ENCODE results near the gene PDYN.
"Not testable (repeated sequence)": the region's sequence is repeated elsewhere in the genome, so short reads cannot be mapped to it uniquely, and the experiment has no call there.

PDYN gene

DNA sequence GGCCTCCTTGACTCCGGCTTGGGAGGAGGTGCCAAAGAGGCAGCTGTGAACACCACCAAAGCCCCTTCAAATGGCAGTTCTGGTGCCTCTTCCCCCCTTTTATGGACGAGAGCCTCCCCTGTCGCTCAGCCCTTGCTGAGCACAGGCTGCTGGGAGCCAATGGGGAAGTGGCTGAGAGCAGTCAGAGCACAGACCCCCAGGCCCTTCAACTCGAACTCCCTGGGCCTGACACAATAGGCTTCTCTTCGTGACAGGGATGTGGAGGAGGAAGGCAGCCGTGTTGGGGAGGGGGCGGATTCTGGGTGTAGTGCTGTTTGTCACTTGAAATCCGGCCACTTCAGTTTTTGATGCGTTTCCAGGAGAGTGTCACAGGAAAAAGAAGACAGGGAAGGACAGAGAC, at the start of gene PDYN:
Gene PDYN, minus strand, starts transcription at position 73 of the 400 bp plus-strand sequence. CDS start 10,974 bp downstream, outside the sequence.
- DNase-seq: no peak

DNA sequence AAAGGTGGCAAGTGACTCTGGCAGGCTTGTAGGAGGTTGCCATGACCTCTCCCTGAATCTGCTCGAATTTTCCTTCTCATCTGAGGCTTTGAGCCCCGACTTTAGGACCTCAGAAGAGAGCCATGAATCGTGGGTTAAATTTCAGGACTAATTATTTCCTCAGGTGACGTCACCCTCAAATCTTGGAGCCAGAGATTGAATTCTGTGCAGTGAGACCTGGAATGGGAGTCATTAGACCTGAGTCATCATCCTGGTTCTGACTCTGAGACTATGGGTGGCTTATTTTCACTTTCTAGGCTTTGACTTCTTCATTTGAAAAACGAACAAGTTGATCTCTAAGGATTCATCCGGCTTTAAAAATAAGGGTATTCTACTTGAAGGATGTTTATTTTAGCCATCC, 48.5 kb upstream of the PDYN start:
- no peak for DNase-seq

- no peak for DNase-seq
Measured at GRCh38 chr20:2038161-2038560, 44.3 kb upstream of the PDYN start.

GRCh38 chr20:2037296-2037914, 43.5 kb upstream of the PDYN start:
- DNase-seq: no peak

DNA sequence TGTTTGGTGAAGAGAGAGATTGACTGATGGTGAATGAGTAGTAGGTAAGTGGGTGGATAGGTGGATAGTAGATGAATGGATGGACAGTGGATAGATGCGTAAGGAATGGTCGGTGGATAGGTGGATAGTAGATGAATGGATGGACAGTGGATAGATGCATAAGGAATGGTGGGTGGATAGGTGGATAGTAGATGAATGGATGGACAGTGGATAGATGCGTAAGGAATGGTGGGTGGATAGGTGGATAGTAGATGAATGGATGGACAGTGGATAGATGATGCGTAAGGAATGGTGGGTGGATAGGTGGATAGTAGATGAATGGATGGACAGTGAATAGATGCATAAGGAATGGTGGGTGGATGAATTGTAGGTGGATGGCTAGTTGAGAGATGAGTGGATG, 42.5 kb upstream of the PDYN start:
- DNase-seq: not testable (repeated sequence)

GRCh38 chr20:2032168-2032567, 38.3 kb upstream of the PDYN start:
- DNase-seq: no peak

- no peak for DNase-seq
Measured at GRCh38 chr20:2026514-2026913, 32.7 kb upstream of the PDYN start.

- DNase-seq: no peak
Measured at GRCh38 chr20:2026004-2026403, 32.1 kb upstream of the PDYN start.

GRCh38 chr20:2023151-2023550, 29.3 kb upstream of the PDYN start:
- no peak for DNase-seq

- no peak for DNase-seq
Measured at GRCh38 chr20:2022163-2022562, 28.3 kb upstream of the PDYN start.

DNA sequence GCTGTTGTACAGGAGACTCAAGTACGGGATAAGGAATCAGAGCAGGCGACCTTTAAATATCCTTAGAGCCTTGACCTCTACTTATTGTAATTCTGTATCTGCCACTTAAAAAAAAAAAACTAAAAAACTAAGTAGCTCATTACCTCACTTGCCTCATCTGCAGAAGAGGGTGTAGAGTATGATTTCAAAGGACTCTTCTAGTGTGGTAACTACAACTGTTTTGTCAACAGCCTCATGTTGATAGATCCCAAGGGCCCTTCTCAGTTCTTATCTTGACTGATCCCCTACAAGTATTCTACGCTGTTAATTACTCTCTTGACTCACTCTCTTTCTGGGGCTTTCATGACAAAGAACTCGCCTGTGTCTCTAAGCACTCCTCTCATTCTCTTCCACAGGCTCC, 16.7 kb upstream of the PDYN start:
- no peak for DNase-seq

DNA sequence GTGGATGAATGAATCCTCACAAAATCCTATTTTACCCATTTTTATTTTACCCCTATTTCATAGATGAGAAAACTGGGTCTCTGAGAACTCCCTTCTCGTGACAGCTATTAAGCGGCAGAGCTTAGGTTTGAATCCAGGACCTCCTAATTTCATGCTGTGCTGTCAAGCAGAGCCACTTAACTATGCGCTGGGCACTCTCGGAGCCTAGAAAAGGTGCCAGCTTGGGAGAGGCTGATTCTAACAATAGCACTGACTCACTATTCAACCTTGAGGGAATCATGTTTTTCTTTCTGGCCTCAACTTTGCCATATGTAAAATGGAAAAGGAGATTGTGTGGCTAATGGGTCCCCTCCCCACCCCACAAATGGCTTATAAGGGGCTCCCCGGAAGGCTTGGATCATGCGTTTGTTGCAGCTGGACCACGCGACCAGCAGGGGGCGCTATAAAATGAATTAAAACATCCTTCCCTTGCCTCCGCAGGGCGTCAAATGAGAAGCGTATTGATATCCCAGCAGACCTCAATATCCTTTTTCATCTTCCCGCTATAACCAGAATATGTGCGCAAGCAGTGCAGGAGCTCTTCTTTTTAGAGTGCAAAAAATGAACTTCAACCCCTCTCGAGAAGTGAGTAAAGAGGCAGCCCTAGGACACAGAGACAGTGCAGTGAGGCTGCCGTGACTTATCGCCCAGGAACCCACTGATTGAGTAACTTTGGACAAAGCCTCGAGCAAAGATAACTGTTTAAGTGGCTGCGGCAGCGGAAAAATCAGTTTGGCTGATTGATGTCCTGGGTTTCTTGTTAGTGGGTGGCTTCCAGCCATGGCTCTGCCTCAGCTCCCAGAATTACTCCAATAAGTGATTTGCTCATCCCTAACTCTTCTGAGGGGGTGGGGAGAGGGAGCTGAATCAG, 12.8 kb upstream of the PDYN start:
- peak; percentile 27 for DNase-seq

DNA sequence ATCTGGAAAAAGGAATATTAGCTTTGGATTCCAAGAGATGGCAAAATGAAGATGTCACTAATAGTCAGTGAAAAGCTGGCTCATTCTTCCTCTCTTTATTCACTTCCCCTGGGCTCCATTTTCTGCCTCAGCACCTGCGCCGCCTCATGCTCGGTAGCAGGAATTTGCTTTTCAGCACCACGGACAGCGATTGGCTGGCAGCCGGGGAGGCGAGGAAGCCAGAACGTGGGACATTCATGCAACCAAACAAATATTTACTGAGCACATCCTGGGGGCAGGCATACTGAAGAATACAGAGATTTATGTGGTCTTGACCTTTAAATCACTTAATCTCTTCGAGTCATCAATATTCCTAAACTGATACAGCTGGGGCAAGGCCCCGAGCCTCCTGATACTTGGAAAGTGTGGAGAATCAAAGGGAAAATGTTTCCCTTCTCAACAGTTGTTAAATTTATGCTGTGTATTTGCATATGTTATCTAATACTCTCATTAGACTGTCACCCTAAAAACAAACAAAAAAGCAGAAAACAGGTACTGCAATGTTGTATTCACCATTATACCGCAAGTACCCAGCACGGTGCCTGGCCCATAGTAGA, 12.1 kb upstream of the PDYN start:
- peak; percentile 60 for DNase-seq

DNA sequence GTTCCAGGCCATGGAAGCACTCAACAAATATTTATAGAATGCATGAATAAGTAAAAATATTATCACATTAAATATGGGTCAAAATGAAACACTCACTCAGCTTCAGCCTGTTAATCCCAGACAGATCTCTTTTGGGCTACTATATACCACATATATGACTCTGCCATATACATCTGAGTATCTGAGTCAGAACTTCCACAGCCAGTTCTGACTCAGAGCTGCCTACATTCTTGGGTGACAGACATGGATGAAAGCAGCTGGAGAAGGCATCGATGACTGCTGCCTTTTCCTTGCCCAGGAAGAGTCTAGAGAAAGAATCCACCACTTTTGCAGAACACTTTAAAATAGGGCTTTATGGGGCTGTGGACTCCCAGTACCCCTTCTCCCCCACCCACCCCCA, 11.5 kb upstream of the PDYN start:
- peak; percentile 18 for DNase-seq

DNA sequence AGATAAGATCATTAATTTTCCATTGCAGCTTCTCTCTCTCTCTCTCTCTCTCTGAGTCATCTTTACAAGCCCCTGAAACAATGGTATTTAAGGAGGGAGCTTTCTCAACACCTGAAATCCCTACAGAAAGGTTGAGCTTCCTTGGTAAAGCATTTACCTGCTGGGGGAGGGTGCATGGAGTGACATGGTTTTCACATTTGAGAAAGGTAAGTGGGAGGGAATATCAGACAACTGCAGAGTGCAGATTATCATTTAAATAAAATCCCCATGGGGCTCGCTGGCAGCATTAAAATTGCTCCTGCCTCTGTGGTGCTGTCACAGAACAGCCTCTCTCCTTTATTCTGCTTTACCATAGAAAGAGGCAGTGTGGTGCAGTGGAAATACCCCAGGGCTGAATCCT, 10.3 kb upstream of the PDYN start:
- DNase-seq: no peak

DNA sequence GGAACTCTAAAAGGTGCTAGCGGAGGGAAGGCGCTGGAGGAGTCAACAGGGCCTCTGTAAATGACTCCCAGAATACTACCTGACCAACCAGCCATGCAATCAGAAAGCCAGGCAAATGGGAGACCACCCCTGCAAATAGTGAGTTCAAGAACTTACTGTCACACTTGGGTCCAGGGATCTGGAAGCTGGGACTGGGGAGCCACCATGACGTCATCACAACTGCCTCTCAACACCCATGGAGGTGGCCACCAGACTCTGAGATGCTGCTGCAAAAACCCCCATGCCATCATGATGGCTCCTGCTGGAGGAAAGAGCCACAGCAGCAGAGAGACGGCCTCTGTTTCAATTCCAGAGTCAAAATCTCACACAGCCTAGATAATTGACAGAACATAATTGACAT, 8.5 kb upstream of the PDYN start:
- no peak for DNase-seq

GRCh38 chr20:2001119-2001518, 7.3 kb upstream of the PDYN start:
- DNase-seq: no peak

- no peak for DNase-seq
Measured at GRCh38 chr20:2000285-2000684, 6.4 kb upstream of the PDYN start.

- DNase-seq: no peak
Measured at GRCh38 chr20:1998715-1999114, 4.9 kb upstream of the PDYN start.

GRCh38 chr20:1998193-1998520, 4.3 kb upstream of the PDYN start:
- no peak for DNase-seq

DNA sequence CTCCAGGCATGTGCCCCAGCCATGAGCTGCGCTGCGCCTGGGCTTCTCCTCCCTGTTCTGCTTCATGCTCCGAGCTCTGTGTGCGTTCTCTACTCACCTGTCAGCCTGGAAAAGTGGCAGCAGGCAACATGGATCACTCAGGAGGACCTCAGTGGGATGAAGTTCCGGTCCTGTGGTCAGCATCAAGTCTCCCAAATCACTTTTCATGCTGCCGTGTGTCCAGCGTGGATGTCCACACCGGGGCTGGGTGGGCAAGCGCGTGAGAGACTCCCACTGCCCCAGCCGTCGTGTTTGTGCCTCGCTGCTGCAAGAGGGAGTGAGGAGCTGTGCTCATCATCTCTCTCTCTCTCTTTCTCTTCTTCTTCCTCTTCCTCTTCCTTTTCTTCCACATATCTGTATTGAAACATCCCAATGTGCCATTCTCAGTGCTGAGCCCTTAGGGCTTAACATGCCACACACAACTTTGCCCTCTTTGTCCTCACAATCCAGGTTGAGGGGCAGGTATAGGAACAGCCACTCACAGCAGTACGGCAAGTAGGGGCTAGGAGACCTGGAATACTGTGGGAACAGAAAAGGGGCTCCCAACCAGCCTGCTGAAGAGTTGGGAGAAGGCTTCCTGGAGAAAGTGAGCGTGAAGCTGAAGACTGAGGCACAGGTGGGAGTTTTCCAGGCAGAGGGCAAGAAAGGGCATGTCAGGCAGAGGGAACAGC, 3.8 kb upstream of the PDYN start:
- DNase-seq: no peak

- no peak for DNase-seq
Measured at GRCh38 chr20:1995531-1996310, 1.9 kb upstream of the PDYN start.

DNA sequence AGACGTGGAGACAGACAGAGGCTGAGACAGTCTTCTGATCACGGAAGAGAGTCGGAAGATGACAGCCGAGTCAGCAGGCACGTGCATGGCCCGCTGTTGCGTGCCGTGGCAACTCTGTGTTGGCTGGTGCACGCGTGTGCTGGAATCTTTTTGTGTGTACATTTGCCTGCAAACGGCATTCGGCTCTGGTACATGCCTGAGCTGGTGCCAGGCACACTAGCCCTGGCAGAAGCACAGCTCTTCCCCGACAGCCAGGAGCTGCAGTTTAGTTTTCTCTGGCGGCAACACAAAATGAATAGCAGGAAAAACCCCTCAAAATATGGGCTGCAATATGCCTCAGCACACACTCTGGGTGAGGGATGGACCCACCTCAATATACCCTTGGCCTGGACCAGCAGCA, 769 bp upstream of the PDYN start:
- DNase-seq: no peak

All from stimulated activated CD4-positive, alpha-beta T cell treated with anti-CD3 and anti-CD28 coated beads, Interleukin-4, amount 100 ng/mL, for 24 hours (primary cell).